NCI-H128 (cell line): ENCODE measurements around the gene DUOX1.

Experiments
- DNase-seq: peaks from one replicate; lab custom pipeline; 2025; ENCODE audit not compliant: unreplicated experiment; lab: John Stamatoyannopoulos, UW

The DUOX1 gene

GRCh38 chr15:45140557-45141250 is 10.9 kb downstream of the DUOX1 start:
- no peak for DNase-seq

DNA sequence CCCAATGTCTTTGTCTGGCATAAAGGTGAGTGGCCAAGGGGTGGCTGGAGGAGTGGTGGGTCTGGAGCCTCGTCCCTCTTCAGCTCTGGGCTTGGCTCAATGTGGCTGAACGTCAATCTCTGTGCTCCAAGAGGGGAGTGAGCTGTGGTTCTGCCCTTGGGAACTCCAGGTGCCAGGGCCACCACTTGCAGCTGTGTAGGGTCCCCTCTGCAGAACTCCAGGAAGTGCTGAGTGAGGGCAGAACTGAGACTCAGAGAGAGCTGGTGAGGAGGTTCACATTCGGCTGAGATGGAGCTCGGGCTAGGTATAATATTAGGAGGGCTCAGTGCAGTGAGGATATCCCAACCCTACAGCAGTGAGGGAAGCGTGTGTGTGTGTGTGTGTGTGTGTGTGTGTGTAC is 11.6 kb downstream of the DUOX1 start:
- DNase-seq: no peak

DNA sequence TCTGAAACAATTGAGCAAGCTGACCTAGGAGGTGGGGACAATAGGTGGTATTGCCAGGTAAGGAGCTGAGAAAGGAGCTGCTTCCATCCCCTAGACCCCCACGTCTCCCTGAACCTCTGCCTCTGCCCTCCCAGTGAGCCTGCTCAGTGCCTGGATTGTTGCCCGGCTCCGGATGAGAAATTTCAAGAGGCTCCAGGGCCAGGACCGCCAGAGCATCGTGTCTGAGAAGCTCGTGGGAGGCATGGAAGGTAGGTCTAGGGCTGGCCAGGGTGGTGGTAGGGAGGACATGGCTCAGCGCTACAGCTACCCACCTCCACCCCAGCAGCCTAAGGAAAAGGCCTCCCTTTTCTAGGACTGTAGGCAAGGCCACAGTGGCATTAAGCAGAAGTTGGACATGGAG is 13.3 kb downstream of the DUOX1 start:
- no peak for DNase-seq

DNA sequence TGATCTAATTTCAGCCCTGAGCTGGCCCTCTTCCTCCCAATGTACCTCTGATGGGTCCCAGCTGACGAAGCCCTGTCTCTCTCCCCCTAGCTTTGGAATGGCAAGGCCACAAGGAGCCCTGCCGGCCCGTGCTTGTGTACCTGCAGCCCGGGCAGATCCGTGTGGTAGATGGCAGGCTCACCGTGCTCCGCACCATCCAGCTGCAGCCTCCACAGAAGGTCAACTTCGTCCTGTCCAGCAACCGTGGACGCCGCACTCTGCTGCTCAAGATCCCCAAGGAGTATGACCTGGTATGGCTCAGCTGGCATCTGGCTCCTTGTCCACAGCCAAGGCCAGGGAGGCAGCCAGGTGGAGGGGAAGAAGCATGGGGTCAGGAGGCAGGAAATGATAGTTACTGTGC is 14.2 kb downstream of the DUOX1 start:
- DNase-seq: no peak

- DNase-seq: no peak
Observed at GRCh38 chr15:45144775-45145174, 15.0 kb downstream of the DUOX1 start.

GRCh38 chr15:45146405-45146804 is 16.6 kb downstream of the DUOX1 start:
- DNase-seq: no peak

GRCh38 chr15:45147606-45148005 is 17.8 kb downstream of the DUOX1 start:
- DNase-seq: no peak

DNA sequence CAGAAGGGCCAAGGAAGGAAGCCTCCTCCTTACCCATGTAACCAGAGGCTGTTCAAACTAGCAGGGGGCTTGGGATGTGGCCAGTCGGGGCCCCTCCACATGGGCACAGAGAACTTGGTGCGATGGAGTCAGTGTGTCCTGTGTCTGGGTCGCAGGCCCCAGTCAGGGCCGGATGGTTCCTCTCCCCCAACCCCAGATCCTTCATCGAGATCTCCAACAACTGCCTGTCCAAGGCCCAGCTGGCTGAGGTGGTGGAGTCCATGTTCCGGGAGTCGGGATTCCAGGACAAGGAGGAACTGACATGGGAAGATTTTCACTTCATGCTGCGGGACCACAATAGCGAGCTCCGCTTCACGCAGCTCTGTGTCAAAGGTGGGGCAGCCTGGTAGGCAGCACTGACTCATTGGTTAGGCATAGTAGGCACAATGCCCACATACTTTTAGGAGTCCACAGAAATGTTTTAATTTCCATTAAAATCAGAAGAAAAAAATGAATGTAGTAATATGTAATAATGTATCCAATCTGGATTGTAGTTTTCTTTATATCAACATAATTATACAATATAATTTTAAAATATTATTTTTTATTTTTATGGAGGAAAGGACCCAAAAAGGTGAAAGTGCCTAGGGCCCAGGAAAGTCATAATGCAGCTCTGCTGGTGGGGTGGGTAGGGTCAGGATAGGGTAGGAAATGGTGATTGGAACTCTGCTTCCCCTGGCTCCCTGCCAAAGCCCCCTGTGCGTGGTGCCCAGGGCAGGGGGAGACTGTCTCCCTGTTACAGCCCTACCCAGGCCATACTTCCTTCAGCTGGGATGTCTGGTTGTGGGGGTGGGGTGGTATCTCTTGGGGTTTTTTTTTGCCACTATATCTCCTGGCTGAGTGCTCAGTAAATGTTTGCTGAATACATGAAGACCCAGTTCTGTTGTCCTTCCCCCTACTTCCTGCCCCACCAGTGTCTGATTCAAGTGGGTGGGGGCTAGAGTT is 18.6 kb downstream of the DUOX1 start:
- no peak for DNase-seq

DNA sequence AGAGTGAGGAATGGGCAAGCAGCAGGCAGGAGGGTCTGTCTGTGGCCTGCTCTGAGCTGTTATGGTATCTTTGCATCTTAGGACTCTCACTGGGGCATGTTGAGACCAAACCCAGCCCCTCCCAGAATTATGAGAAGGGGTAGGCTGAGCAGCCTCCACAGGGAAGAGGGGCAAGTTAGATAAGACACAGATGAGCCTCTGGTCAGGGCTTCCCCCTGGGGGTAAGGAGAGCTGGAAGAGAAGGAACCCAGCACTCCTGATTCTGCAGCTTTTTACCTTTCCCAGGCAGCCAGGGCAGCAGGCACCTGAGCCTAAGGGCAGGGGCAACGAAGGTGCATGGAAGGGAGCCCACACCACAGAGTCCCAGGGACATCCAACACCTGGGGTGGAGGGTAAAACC is 19.3 kb downstream of the DUOX1 start:
- no peak for DNase-seq

DNA sequence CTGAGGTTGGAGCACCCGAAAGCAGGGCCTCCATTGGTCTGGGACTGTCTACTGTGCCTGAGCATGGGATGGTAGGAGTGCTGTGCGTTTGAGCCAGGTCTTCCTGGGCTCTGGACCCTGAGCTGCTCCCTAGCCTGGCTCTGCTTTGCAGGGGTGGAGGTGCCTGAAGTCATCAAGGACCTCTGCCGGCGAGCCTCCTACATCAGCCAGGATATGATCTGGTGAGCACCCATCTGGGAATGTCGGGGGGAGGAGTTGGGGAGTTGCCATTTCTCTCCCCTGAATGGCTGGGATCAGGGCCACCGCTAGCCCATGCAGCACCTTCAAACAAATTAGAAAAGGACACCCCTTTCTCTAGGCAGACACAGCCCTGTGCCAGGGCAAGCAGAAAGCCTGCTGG is 20.7 kb downstream of the DUOX1 start:
- DNase-seq: no peak

DNA sequence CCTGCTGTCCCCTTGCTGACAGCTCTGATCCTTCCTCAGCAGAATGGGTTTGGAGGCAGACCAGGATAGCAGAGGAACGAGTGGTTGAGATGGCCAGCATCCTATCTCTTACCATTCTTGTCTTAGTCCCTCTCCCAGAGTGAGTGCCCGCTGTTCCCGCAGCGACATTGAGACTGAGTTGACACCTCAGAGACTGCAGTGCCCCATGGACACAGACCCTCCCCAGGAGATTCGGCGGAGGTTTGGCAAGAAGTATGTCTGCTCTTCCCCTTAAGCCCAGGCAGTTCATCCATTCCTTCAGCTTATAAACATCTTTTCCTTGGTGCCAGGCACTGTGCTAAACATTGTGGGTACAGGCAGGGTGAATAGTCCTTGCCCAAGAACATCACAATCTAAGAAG is 21.2 kb downstream of the DUOX1 start:
- no peak for DNase-seq

DNA sequence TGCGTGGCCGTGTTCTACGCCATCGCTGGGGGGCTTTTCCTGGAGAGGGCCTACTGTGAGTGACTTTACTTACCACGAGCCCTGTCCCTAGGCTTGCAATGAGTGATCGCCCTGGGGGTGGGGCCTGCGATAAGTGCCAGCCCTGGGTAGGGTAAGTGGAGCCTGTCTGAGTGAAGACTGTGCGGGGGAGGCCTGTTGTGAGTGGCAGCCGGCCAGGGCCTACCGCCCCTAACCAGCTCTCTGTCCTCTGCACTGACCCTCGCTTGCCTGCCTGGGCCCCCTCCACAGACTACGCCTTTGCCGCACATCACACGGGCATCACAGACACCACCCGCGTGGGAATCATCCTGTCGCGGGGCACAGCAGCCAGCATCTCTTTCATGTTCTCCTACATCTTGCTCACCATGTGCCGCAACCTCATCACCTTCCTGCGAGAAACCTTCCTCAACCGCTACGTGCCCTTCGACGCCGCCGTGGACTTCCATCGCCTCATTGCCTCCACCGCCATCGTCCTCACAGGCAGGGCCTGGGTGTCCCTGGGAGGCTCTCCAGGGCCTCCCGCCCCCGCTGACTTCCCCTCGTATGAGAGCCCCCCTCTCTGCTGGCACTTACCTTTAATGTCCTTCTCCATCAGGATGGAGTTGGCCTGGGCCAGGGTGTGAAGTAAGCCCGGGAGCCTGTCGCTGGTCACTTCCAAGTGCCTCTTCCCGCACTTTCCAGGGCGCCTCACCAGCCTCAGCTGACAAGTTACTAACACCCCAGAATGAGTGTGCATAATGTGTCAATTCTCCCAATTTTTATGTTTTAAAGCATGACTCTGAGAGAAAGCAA is 22.4 kb downstream of the DUOX1 start:
- DNase-seq: no peak

GRCh38 chr15:45155739-45156138 is 25.9 kb downstream of the DUOX1 start:
- DNase-seq: no peak

DNA sequence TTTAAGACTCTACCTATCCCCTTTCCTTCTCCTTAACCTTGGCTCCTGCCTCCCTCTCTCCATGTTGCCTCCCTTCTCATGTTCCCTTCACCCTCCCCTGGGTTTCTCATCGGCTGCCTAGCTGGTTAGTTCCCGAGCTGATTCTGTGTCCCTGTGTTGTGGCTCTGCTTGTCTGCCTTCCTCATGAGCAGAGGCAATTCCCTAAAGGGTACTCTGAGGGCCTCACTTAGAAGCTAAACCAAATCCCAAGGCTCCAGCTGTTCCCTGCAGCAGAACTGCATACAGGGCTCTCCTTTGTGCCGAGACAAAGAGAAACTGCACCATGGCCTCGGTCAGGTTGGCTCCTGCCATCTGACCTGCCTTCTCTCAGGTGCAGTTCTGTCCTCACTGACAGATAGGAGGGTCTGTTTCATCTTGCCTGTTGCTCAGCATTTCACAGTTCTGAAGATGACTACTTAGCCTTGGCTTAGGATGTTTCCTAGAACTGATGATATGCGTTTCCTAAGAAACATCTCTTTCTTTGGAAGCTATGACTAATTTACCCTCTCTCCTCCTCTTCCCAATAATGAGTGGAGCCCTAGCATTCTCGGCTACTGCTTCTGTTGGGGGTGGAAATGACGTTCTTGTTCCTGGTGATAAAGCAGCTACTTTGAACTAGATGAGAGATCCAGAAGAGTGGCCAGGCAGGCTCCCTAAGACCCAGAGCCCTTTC is 27.1 kb downstream of the DUOX1 start:
- DNase-seq: no peak

DNA sequence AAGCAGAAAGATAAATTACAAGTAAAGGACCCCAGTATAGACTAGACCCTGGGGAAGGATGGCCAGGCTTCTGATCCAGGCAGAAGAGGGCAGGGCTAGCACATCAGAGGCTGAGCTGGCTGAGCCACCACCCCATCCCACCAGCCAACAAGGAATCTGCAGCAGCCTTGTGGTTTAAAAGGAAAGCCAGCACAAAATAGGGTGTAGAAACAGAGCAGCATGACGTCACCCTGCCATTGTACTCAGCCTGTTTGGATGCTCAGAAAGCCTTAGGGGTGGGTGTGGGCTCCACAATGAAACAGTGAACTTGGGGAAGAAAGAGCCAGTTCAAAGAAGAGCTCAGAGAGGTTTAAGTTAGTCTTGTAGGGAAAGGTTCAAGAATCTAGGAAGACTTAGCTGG is 28.2 kb downstream of the DUOX1 start:
- no peak for DNase-seq

DNA sequence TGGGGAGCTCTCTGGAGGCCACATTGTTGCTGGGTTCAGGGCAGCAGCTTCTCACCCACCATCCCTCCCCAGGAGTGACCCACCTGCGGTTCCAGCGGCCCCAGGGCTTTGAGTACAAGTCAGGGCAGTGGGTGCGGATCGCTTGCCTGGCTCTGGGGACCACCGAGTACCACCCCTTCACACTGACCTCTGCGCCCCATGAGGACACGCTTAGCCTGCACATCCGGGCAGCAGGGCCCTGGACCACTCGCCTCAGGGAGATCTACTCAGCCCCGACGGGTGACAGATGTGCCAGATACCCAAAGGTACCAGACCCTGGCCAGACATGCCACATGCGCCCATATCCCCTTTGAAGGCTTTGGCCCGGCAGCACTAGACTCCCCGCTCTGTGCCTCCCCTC is 31.9 kb downstream of the DUOX1 start:
- DNase-seq: no peak

GRCh38 chr15:45162771-45163507 is 33.1 kb downstream of the DUOX1 start:
- no peak for DNase-seq

DNA sequence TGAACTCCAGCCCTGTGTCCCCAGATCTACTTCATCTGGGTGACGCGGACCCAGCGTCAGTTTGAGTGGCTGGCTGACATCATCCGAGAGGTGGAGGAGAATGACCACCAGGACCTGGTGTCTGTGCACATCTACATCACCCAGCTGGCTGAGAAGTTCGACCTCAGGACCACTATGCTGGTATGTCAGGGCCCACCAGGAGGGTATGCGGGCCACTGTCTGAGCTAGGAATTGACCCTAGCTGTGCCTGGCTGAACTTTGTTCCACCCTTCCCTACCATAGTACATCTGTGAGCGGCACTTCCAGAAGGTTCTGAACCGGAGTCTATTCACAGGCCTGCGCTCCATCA is 33.7 kb downstream of the DUOX1 start:
- DNase-seq: no peak

- DNase-seq: no peak
Observed at GRCh38 chr15:45164914-45165313, 35.1 kb downstream of the DUOX1 start.

DNA sequence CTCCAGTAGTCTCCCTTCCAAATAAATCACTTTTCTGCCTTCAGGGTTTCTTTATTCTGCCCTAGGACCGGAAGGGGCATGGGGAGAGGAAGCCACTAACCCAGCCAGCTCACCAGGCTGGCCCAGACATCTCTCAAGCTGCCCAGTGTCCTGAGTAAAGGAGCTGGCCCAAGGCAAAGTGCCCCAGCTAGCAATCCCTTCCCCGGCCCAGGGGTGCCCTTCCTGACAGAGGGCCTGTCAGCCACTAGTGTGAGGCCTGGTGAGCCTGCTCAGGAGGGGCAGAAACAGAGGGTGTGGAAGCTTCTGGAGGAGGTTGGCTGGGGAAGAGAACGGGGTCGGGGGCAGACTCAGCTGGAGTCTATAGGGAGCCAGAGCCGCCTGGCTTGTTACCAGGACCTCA is 35.7 kb downstream of the DUOX1 start:
- no peak for DNase-seq
